ENCODE results near the gene SUPT3H.

DNA sequence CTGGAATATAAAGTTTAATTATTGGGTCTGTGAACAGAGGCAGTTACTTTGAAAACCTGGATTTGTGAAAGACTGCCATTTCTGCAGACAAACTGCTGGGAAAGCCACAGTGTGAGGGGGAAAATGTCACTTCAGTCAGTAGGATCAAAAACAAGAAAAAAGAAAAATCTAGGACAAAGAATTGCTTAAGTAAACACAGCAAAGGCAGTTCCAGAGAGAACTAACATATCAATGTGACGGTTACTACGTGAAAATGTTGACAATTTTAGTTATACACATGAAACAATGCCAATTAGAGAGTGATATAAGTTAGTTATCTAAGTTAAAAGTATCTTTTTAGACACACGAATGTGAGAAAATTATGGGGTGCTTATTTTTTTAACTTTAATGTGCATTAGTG is 320.0 kb downstream of the SUPT3H start:
- TF ChIP-seq POLR2A (IDR thresholded peaks at IDR 0.05; ENCODE audit: low read depth, low read length) (no peak), POLR2AphosphoS5 (IDR thresholded peaks at IDR 0.05; ENCODE audit: low read depth, low read length) (no peak), TAF1 (IDR thresholded peaks at IDR 0.05; ENCODE audit: low read depth, low read length) (no peak), PAX5 (IDR thresholded peaks at IDR 0.05; ENCODE audit: insufficient read depth, low read length, severe bottlenecking) (no peak), SPI1 (IDR thresholded peaks at IDR 0.05; ENCODE audit: low read depth, low read length) (no peak)
